ENCODE data around the gene TMEM201. TPM values are rescaled to one million over a fixed set of nuclear protein-coding genes. Genes with fewer than 3 reads are reported as not detected.

TMEM201 gene
- total and polyA plus RNA-seq, 9 of the 15 experiments (the other 6 are each of a cell fraction or from before 2014, with no cell fraction given), result 0.42 to 51.3 (median 7.4) TPM

- 0 out of 2 replicates have a peak, but pooled peaks have one; percentile 36 for TF ChIP-seq EHMT2 (IDR thresholded peaks at IDR 0.05)
- TF ChIP-seq ZNF232 (CRISPR knock-in tag; IDR thresholded peaks at IDR 0.05), result no peak
- TF ChIP-seq TSC22D4 (tag; IDR thresholded peaks at IDR 0.05), result no peak
- TF ChIP-seq YY1 (IDR thresholded peaks at IDR 0.05; ENCODE audit: borderline replicate concordance in 1 of 3, control insufficient read depth in 1 of 3, extremely low read depth in 1 of 3, insufficient read depth in 3 of 3, insufficient read length in 1 of 3, insufficient replicate concordance in 2 of 3, low read depth in 1 of 3, low read length in 2 of 3), result no peak
- TF ChIP-seq ZNF24 (IDR thresholded peaks at IDR 0.05), result no peak; the same call in 1 of the 2 replicates
- TF ChIP-seq CUX1 (CRISPR knock-in tag; IDR thresholded peaks at IDR 0.05), result no peak
- TF ChIP-seq MCM3 (IDR thresholded peaks at IDR 0.05), result no peak
- no peak for TF ChIP-seq GABPA (tag; conservative IDR thresholded peaks at IDR 0.05; ENCODE audit: low read depth)
- 0 out of 2 replicates have a peak, but pooled peaks have one; percentile 19 for TF ChIP-seq GATAD2B (IDR thresholded peaks at IDR 0.05; ENCODE audit: borderline replicate concordance)
- TF ChIP-seq DACH1 (IDR thresholded peaks at IDR 0.05; ENCODE audit: partially characterized antibody), result no peak
- no peak for TF ChIP-seq KAT2B (IDR thresholded peaks at IDR 0.05; ENCODE audit: low read depth, low read length)
- no peak for TF ChIP-seq ZNF41 (CRISPR knock-in tag; conservative IDR thresholded peaks at IDR 0.05)
- TF ChIP-seq ZNF77 (CRISPR knock-in tag; IDR thresholded peaks at IDR 0.05), result no peak
- peak; percentile 41 for TF ChIP-seq POLR2B (IDR thresholded peaks at IDR 0.05; ENCODE audit: low read depth, partially characterized antibody)
- no peak for TF ChIP-seq ZKSCAN3 (CRISPR knock-in tag; IDR thresholded peaks at IDR 0.05)
- no peak for TF ChIP-seq ZNF133 (CRISPR knock-in tag; IDR thresholded peaks at IDR 0.05)
- TF ChIP-seq ZNF316 (IDR thresholded peaks at IDR 0.05), result no peak
- peak; percentile 40; the same call in 1 of the 2 replicates for TF ChIP-seq TOE1 (IDR thresholded peaks at IDR 0.05; ENCODE audit: borderline replicate concordance)
- no peak for TF ChIP-seq TOE1 (CRISPR knock-in tag; IDR thresholded peaks at IDR 0.05; ENCODE audit: borderline replicate concordance, low read depth)
- no peak for TF ChIP-seq HMBOX1 (IDR thresholded peaks at IDR 0.05)
- no peak for TF ChIP-seq ZNF518B (CRISPR knock-in tag; IDR thresholded peaks at IDR 0.05)
Measured at GRCh38 chr1:9657521-9658032, 68.9 kb downstream of the TMEM201 start (continued).

Data from K562 (cell line).